T-helper 17 cell (primary cell): ENCODE measurements around the gene GPC6. TPM values are rescaled to one million over a fixed set of nuclear protein-coding genes. Genes with fewer than 3 reads are reported as not detected.

Experiments used
- ATAC-seq: fragments of 150-1000 bp; cut with Tn5 transposase; 2 replicates; pipeline ENCODE4 v1.10.0; 2021; ENCODE audit warnings: mild to moderate bottlenecking, moderate library complexity
- DNase-seq, 3 donors: peaks; one replicate each; pipeline versions ENCODE4 v3.0.0 to v3.0.0-alpha.2; 2020 to 2021
- H3K9me3 ChIP-seq: one replicate; pipeline ENCODE4 v1.7.0; 2013; ENCODE audit warnings: low read length, mild to moderate bottlenecking; ENCODE audit not compliant: control insufficient read depth, poor library complexity, severe bottlenecking
- H3K27ac Mint-ChIP-seq: one replicate; pipeline ENCODE4 v1.8.0; 2022; ENCODE audit warnings: mild to moderate bottlenecking, moderate library complexity, mixed read lengths
- H3K27me3 Mint-ChIP-seq: one replicate; pipeline ENCODE4 v1.8.0; 2022; ENCODE audit warnings: mixed read lengths
- H3K36me3 Mint-ChIP-seq: one replicate; pipeline ENCODE4 v1.8.0; 2022; ENCODE audit warnings: low read depth, mixed read lengths
- H3K4me1 Mint-ChIP-seq: one replicate; pipeline ENCODE4 v1.8.0; 2022; ENCODE audit warnings: mild to moderate bottlenecking, mixed read lengths
- H3K4me3 Mint-ChIP-seq: one replicate; pipeline ENCODE4 v1.8.0; 2022; ENCODE audit warnings: mild to moderate bottlenecking, moderate library complexity, mixed read lengths
- total RNA-seq, 4 donors: library from RNA in 2 of 4; stranded (reverse) in 2 of 4; gene quantifications; one replicate each; pipeline ENCODE4 v1.2.3 and lab custom pipeline; 2022 to 2026

GPC6 gene
- total RNA-seq, 2 donors from 2014 or later = not detected

DNA sequence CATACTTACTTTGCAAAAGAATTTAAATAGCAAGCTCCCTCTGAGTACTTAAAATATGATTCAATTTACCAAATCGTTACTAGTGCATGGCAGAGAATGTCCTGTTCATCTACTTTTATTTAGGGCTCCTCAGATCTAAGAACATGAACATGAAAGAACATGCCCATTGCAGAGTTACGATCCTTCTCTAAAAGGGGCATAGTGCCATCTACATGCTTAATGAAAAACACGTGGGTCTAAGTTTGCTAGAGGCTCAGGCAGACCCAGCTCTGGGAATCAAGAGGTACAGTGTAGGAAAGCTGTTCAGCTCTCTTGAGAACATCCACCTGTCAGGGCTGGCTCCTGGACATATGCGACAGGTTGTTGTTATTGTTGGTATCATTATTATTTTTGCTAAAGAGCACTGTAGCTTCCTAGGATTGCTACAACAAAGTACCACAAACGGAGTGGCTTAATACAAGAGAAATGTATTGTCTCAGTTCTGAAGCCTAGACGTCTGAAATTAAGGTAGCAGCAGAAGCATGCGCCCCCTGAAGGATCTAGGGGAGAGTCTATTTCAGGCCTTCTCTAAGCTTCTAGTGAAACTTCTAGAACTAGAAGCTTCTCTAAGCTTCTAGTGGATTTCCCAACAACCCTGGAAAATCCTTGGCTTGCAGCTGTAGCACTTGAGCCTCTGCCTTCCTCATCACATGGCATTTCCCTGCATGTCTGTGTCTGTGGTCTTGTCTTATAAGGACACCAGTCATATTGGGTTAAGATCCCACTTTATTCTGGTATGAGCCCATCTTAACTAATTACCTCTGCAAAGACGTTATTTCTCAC lies 1119.0 kb downstream of the GPC6 start:
- DNase-seq = no peak
- ATAC-seq = peak; percentile 39
- peaks cover 9% of the 10 kb centered on the region for H3K27me3 Mint-ChIP-seq

DNA sequence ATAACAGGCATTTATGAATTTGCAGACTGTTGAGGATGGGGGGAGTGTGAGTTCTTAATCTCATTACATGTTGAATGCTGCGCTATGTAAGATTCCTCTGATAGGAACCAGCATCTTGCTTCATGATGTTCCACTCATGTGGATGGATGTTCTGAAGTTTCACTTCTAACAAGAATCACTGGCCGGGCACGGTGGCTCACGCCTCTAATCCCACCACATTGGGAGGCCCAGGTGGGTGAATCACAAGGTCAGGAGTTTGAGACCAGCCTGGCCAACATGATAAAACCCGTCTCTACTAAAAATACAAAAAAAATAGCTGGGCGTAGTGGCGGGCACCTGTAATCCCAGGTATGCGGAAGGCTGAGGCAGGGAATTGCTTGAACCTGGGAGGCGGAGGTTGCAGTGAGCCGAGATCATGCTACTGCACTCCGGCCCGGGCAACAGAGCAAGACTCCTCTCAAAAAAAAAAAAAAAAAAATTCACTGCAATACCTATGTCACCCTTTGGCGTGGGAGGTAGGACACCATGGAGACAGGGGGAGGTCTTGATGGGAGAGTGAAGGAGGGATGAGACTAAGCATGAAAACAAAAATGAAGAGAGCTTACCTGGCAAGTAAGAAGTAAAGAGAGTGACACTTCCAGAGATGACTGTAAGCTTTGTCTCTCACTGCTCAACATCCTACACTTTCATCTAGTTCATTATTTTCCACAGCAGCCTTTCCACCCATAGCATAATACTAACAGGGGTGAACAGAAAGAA lies 1119.8 kb downstream of the GPC6 start:
- no peak overlapping the region for H3K27ac Mint-ChIP-seq
- DNase-seq (no peak), ATAC-seq (no peak)
- peaks cover 10% of the 10 kb centered on the region for H3K27me3 Mint-ChIP-seq
- peaks cover 4% of the 10 kb centered on the region for H3K36me3 Mint-ChIP-seq
- H3K4me1 Mint-ChIP-seq = peaks cover 22% of the 10 kb centered on the region
- no peak overlapping the region for H3K4me3 Mint-ChIP-seq
- no peaks in the 10 kb centered on the region for H3K9me3 ChIP-seq

More for the DNA sequence above, 1119.0 kb downstream of the GPC6 start:
- Mint-ChIP-seq H3K4me3 (no peak overlapping the region), H3K27ac (no peak overlapping the region), H3K36me3 (peaks cover 4% of the 10 kb centered on the region), H3K4me1 (peaks cover 15% of the 10 kb centered on the region)
- no peaks in the 10 kb centered on the region for H3K9me3 ChIP-seq

DNA sequence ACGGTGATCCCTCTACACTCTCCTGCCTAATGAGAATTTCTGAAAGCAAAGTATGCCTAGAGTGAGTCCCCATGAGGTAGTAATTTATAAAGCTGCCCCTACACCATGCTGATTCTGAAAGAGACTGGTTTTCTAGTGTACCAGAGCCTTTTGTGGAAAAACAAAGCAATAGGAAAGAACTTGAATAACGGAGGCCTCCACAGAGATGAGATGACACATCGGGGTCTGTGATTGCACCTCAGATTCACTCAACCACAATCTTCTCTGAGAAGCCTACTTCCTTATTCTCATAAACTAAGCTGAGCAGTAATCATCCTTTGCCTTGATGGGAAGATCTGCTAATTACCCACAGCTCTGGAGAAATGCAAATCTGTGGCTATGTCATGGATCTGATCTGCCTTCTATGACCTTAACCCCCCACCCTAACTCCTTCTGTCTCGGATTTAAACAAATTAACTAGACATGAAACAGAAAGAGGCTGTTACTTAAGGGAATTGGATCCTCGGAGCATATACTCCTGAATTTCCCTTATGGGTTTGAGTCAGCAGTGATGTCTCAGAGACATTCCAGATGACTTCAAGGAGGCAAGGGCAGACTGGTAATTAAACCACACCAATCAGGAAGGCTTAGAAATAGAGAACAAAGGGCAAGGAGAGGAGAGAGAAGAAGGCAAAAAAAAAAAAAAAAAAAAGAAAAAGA lies 1124.8 kb downstream of the GPC6 start:
- ATAC-seq = no peak

DNA sequence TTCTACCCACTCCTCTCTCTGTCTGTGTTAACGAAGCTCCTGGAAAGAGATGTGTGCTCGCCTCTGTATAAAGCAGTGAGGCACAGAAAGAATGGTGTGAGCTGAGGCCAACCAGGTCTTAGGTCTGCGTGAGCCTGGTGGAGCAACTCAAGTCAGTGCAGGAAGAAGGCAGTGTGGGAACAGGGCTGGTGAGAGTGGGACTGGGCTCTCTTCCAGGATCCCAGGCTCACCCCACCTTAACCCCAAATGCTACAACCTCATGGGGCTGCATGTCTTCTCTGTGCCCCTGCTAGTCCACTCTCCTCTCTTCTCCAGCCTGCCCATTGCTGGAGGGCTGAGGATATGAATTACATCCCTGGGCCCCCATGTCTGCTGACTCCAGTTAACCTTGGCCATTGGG lies 1125.5 kb downstream of the GPC6 start:
- ATAC-seq (no peak), DNase-seq (no peak)
- no peak overlapping the region for H3K4me3 Mint-ChIP-seq
- H3K36me3 Mint-ChIP-seq = peaks cover 6% of the 10 kb centered on the region
- H3K4me1 Mint-ChIP-seq = peaks cover 14% of the 10 kb centered on the region
- no peaks in the 10 kb centered on the region for H3K9me3 ChIP-seq
- H3K27me3 Mint-ChIP-seq = peaks cover 20% of the 10 kb centered on the region
- H3K27ac Mint-ChIP-seq = no peak overlapping the region

More for the DNA sequence above, 1124.8 kb downstream of the GPC6 start:
- DNase-seq = no peak
- Mint-ChIP-seq H3K4me1 (peaks cover 14% of the 10 kb centered on the region), H3K4me3 (no peak overlapping the region), H3K36me3 (peaks cover 6% of the 10 kb centered on the region), H3K27me3 (peaks cover 20% of the 10 kb centered on the region), H3K27ac (no peak overlapping the region)
- H3K9me3 ChIP-seq = no peaks in the 10 kb centered on the region

DNA sequence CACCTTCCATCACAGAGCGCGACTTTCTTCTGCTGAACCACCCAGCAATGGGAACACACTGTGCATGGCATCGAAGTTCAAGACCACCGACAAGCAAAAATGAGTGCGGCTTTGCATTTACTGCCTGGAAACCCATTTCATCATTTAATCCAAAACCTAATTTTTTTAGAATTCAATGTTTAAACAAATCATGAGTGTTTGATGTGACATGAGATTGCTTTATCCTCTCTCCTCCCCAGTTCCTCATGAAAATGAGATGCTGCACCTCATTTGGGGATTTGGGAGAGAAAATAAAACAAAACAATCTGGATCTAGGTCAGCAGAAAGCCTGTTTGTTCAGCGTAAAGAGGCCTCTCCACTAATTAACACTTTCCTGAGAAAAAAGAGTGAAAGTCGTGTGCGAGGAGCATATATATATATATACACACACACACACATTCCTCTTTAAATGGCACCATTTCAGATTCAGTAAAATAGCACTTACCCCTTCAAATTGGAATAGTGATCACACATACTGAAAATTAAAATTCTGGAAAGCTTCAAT lies 1126.6 kb downstream of the GPC6 start:
- H3K36me3 Mint-ChIP-seq = peaks cover 6% of the 10 kb centered on the region
- H3K27ac Mint-ChIP-seq = no peak overlapping the region
- H3K4me1 Mint-ChIP-seq = peaks cover 14% of the 10 kb centered on the region
- no peaks in the 10 kb centered on the region for H3K9me3 ChIP-seq
- no peak overlapping the region for H3K4me3 Mint-ChIP-seq
- DNase-seq = no peak
- ATAC-seq = no peak
- H3K27me3 Mint-ChIP-seq = peaks cover 20% of the 10 kb centered on the region

DNA sequence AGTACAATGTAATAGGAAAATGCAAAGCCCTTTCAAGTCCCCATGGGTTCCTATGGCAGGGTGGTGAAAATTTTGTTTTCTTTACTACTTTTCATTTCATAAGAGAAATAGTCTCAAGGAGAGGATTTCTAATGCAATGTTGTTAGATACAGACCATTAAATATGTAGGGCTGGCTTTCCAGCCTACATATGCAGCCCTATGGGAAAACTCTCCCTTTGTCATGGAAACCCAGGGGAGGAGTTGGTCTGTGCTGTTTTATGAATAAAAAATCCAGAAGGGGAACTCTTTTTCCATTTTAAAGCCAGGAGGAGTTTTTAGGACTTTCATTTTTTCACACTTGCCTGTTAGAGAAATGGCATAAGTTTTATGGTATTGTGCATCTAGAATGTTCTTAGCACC lies 1133.3 kb downstream of the GPC6 start:
- no peak for DNase-seq

DNA sequence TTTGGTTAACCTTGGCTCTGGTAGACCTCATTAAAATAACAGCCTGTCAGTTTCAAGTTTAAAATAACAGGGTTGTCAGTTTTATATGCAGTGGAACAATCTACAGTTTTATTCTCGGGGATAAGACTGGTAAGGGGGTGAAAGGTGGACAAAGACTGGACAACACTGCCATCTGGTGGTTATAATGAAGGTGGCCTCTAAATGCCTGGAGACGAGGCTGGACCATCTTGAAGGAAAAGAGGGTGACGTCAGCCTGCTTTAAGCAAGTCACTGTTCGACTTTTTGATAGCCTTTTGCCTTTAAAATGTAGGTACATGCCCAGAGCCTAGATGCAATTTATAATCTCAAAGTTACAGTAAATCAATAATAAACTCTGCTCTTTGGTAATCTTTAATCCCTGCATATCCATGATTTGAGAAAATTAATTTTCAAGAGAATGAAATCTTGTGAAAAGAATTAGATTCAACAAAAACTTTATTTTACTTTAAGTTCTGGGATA lies 1135.9 kb downstream of the GPC6 start:
- peak; percentile 90 for ATAC-seq
- peak in 2 of 3 donors; percentile 23 to 39 for DNase-seq
- Mint-ChIP-seq H3K4me3 (no peak overlapping the region), H3K4me1 (no peaks in the 10 kb centered on the region), H3K36me3 (no peaks in the 10 kb centered on the region), H3K27me3 (peaks cover 28% of the 10 kb centered on the region), H3K27ac (no peak overlapping the region)
- H3K9me3 ChIP-seq = no peaks in the 10 kb centered on the region

More for the DNA sequence above, 1133.3 kb downstream of the GPC6 start:
- Mint-ChIP-seq H3K27me3 (peaks cover 9% of the 10 kb centered on the region), H3K27ac (no peak overlapping the region), H3K4me1 (no peaks in the 10 kb centered on the region), H3K4me3 (no peak overlapping the region), H3K36me3 (no peaks in the 10 kb centered on the region)
- no peak for ATAC-seq
- no peaks in the 10 kb centered on the region for H3K9me3 ChIP-seq

DNA sequence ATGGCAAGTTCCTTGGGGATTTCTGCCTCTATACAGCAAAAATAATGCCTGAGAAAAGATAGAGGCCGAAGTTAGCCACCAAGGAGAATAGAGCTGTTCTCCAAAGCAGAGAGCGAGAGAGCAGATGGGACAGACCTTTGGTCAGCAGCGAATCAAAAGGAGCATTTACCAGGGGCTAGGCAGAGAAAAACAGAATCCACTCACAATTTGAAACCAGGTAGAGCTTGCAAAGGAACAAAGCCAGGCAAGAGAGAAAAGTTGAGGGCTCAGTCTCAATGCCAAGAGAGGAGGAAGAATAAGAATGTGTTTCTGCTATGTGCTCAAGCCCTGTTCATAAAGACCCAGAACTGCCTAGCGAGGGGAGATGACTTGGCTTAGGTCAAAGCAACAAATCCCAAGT lies 1140.1 kb downstream of the GPC6 start:
- no peaks in the 10 kb centered on the region for H3K4me1 Mint-ChIP-seq
- ATAC-seq = no peak
- DNase-seq = no peak

DNA sequence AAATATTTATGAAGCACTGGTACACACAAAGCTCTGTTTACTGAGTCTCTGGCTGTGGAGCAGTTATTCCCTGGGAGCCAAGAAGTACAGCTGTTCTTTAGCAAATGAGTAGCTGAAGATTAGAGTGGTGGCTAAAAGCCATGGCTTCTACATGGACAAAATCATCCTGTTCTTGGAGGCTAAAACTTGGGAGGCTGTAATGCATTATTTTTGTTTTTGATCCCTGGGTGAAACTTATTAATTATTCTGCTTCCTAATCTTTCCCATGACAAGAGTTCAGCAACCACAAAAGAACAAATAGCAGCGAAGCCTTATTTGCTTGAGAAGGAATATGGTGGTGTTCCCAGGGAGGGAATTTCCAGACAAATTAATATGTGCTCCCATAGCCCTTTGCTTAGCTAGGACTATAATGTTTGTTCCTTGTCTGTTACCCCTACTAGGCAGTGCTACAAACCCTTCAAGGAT lies 1143.4 kb downstream of the GPC6 start:
- no peaks in the 10 kb centered on the region for H3K4me1 Mint-ChIP-seq
- DNase-seq (no peak), ATAC-seq (no peak)
- peaks cover 61% of the 10 kb centered on the region for H3K27me3 Mint-ChIP-seq
- no peaks in the 10 kb centered on the region for H3K36me3 Mint-ChIP-seq
- H3K9me3 ChIP-seq = no peaks in the 10 kb centered on the region
- H3K4me3 Mint-ChIP-seq = no peak overlapping the region
- no peak overlapping the region for H3K27ac Mint-ChIP-seq

More for the DNA sequence above, 1140.1 kb downstream of the GPC6 start:
- Mint-ChIP-seq H3K4me3 (no peak overlapping the region), H3K36me3 (no peaks in the 10 kb centered on the region), H3K27me3 (peaks cover 60% of the 10 kb centered on the region), H3K27ac (no peak overlapping the region)
- H3K9me3 ChIP-seq = no peaks in the 10 kb centered on the region

DNA sequence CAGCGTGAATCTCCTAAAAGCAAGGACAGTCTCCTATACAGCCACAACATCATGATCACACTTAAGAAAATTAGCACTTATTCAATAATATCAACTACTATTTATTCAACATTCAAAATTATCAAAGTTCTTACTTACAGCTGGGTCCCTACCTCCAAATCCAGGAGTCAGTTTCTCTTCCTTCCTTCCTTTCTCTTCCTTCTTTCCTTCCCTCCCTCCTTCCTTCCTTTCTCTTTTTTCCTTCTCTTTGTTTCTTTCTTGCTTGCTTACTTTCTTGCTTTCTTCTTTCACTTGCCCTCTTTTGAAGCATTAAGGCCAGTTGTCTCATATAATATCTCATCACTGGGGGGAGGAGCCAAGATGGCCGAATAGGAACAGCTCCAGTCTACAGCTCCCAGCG lies 1145.2 kb downstream of the GPC6 start:
- Mint-ChIP-seq H3K36me3 (no peaks in the 10 kb centered on the region), H3K27me3 (peaks cover 43% of the 10 kb centered on the region), H3K27ac (no peak overlapping the region), H3K4me3 (no peak overlapping the region), H3K4me1 (no peaks in the 10 kb centered on the region)
- H3K9me3 ChIP-seq = no peaks in the 10 kb centered on the region
- ATAC-seq = no peak
- no peak for DNase-seq

DNA sequence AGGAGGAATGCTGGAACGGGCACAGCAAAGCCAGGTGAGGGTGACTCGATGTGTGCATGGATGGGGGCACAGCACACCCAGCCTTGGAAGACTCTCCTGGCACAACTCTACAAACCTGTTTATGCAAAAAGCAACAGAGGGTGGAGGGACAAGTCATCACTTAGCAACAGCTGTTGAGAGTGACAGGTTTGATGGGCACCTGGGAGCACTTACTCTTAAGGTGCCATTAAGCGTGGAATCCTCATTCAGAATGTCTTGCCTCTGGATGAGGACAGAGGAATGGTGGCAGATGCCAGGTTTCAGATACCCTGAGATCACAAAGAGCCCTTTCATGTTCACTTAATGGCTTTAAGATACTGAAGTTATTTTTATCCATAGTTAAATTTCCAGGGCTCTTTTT lies 1155.9 kb downstream of the GPC6 start:
- Mint-ChIP-seq H3K4me3 (no peak overlapping the region), H3K4me1 (no peaks in the 10 kb centered on the region), H3K27ac (no peak overlapping the region), H3K27me3 (peaks cover 51% of the 10 kb centered on the region), H3K36me3 (peaks cover 2% of the 10 kb centered on the region)
- no peak for DNase-seq
- H3K9me3 ChIP-seq = no peaks in the 10 kb centered on the region
- ATAC-seq = no peak

DNA sequence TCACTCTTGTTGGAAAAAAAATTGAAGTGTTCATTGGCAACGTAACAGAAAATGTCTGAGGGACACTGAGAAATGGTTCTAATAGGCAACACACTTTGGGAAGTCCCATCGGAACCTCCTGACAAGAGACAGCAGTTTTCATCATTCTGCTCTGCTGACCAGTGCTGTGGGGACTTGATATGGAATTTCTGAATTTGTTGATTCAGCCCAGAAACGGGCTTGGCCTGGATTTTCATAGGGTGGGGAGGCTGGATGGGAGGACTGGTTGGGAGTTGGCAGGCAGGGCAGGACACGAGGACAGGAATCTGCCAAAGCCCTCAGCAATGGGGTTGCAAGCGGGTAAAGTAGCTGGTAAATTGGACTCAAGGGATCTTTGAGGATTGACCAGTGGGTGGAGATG lies 1156.4 kb downstream of the GPC6 start:
- no peak for ATAC-seq
- Mint-ChIP-seq H3K36me3 (peaks cover 2% of the 10 kb centered on the region), H3K27me3 (peaks cover 53% of the 10 kb centered on the region), H3K4me1 (no peaks in the 10 kb centered on the region), H3K4me3 (no peak overlapping the region), H3K27ac (no peak overlapping the region)
- no peak for DNase-seq
- no peaks in the 10 kb centered on the region for H3K9me3 ChIP-seq
